Measurements from ENCODE around the gene PLD1. TPM values are rescaled to one million over a fixed set of nuclear protein-coding genes. Genes with fewer than 3 reads are reported as not detected.
"Not testable (repeated sequence)": the region's sequence is repeated elsewhere in the genome, so short reads cannot be mapped to it uniquely, and the experiment has no call there.

The PLD1 gene
- total RNA-seq (2012; rRNA removed): 6.8 and 10.7 TPM in 2 replicates

- no peaks in the 10 kb centered on the region for H3K36me3 ChIP-seq (ENCODE audit: insufficient read depth, low read length)
- peaks cover 48% of the 10 kb centered on the region for H3K4me1 ChIP-seq (ENCODE audit: control insufficient read depth, insufficient read depth, low read length)
- H3K4me2 ChIP-seq (ENCODE audit: low read length): peak within 1 kb of the TSS; percentile 93
- no peaks in the 10 kb centered on the region for H3K27me3 ChIP-seq (ENCODE audit: control insufficient read depth, insufficient read depth, low read length)
- H3K9me3 ChIP-seq (replicated peaks; ENCODE audit: low read length): no peaks in the 10 kb centered on the region
- H3K9ac ChIP-seq (ENCODE audit: low read depth, low read length): peak within 1 kb of the TSS; percentile 82
- peak within 1 kb of the TSS; percentile 81 for H3K4me3 ChIP-seq (ENCODE audit: low read length)
Observed at GRCh38 chr3:171809861-171810628, at the start of gene PLD1. TSS of gene PLD1 (minus strand) at chr3:171810483. CDS start at chr3:171738051, 72,432 bp downstream.

DNA sequence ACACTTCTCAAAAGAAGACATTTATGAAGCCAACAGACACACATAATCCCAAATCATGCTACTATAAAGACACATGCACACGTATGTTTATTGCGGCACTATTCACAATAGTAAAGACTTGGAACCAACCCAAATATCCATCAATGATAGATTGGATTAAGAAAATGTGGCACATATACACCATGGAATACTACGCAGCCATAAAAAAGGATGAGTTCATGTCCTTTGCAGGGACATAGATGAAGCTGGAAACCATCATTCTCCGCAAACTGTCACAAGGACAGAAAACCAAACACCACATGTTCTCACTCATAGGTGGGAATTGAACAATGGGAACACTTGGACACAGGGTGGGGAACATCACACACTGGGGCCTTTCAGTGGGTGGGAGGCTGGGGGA lies 48.5 kb upstream of the PLD1 start:
- H3K9me3 ChIP-seq (replicated peaks; ENCODE audit: low read length); H3K4me3 ChIP-seq (ENCODE audit: low read length); H3K27me3 ChIP-seq (ENCODE audit: control insufficient read depth, insufficient read depth, low read length); H3K4me1 ChIP-seq (ENCODE audit: control insufficient read depth, insufficient read depth, low read length); H3K4me2 ChIP-seq (ENCODE audit: low read length); H3K9ac ChIP-seq (ENCODE audit: low read depth, low read length); H3K36me3 ChIP-seq (ENCODE audit: insufficient read depth, low read length): not testable (repeated sequence)

DNA sequence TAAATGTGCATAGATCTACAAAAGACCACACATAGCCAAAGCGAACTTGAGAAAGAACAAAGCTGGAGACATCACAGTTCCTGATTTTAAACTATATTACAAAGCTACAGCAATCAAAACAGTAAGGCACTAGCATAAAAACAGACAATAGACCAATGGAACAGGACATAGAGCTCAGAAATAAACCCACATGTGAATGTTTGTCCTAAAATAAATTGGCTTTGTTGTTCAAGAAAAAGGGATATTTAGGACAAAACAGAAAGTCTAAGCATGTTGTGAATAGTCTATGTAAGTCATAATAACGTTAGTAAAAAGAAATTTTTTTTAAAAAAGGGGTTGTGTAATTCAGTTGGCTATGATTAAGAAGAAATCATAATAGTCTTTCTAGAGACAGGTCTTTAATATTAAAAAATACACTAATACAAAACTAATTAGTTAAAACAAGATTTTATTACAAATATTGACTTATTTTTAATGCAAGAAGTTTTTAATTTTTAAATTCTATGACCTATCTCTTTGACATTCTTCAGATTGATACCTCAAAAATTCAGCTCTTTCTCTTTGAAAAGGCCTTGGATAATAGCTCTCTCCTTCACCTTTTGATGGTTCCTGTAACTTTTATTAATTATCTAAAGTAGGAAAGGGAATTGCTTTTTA lies 44.5 kb upstream of the PLD1 start:
- Histone ChIP-seq H3K9me3 (replicated peaks; ENCODE audit: low read length) (peaks cover 5% of the 10 kb centered on the region), H3K4me3 (ENCODE audit: low read length) (no peak overlapping the region), H3K4me1 (ENCODE audit: control insufficient read depth, insufficient read depth, low read length) (no peaks in the 10 kb centered on the region), H3K9ac (ENCODE audit: low read depth, low read length) (no peak overlapping the region), H3K27me3 (ENCODE audit: control insufficient read depth, insufficient read depth, low read length) (no peaks in the 10 kb centered on the region), H3K36me3 (ENCODE audit: insufficient read depth, low read length) (no peaks in the 10 kb centered on the region), H3K4me2 (ENCODE audit: low read length) (no peak overlapping the region)

- H3K4me1 ChIP-seq (ENCODE audit: control insufficient read depth, insufficient read depth, low read length): no peaks in the 10 kb centered on the region
- H3K4me2 ChIP-seq (ENCODE audit: low read length): no peak overlapping the region
- H3K4me3 ChIP-seq (ENCODE audit: low read length): no peak overlapping the region
- H3K9me3 ChIP-seq (replicated peaks; ENCODE audit: low read length): peaks cover 5% of the 10 kb centered on the region
- H3K36me3 ChIP-seq (ENCODE audit: insufficient read depth, low read length): no peaks in the 10 kb centered on the region
- H3K27me3 ChIP-seq (ENCODE audit: control insufficient read depth, insufficient read depth, low read length): no peaks in the 10 kb centered on the region
- no peak overlapping the region for H3K9ac ChIP-seq (ENCODE audit: low read depth, low read length)
Observed at GRCh38 chr3:171851660-171852058, 41.4 kb upstream of the PLD1 start.

GRCh38 chr3:171850960-171851659 lies 40.8 kb upstream of the PLD1 start:
- H3K27me3 ChIP-seq (ENCODE audit: control insufficient read depth, insufficient read depth, low read length): no peaks in the 10 kb centered on the region
- H3K4me3 ChIP-seq (ENCODE audit: low read length): no peak overlapping the region
- H3K9ac ChIP-seq (ENCODE audit: low read depth, low read length): no peak overlapping the region
- H3K9me3 ChIP-seq (replicated peaks; ENCODE audit: low read length): peaks cover 5% of the 10 kb centered on the region
- no peak overlapping the region for H3K4me2 ChIP-seq (ENCODE audit: low read length)
- no peaks in the 10 kb centered on the region for H3K4me1 ChIP-seq (ENCODE audit: control insufficient read depth, insufficient read depth, low read length)
- no peaks in the 10 kb centered on the region for H3K36me3 ChIP-seq (ENCODE audit: insufficient read depth, low read length)

DNA sequence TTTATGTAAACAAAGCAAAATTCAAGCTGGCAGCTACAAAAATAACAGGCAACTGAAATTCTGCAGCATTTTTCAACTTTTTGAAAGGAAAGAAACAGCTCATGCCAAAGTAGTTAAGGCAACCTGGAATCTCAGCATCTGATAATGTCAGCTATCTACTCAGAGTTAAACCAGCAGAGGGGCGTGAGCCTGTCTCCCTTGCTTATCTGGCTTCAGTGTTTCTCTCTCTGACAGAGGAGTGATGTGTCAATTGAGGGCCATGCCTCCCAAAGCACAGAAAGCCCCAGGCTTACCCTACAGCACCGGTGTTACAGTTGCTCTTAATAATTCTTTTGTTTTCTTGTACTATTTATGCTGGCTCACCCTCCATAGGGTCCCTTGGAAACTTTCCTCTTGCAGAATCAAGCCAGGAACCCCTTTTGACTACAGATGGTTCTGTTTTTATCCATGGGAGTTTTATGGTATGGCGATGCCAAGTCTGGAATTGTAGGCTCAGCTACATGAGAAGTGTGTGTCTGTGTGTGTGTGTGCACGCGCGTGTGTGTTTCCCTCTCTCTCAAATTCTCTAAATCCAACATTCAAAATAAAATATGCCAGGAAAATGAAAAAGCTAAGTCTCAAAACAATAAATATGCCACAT lies 40.2 kb upstream of the PLD1 start:
- no peak overlapping the region for H3K4me3 ChIP-seq (ENCODE audit: low read length)
- no peak overlapping the region for H3K4me2 ChIP-seq (ENCODE audit: low read length)
- H3K4me1 ChIP-seq (ENCODE audit: control insufficient read depth, insufficient read depth, low read length): no peaks in the 10 kb centered on the region
- H3K27me3 ChIP-seq (ENCODE audit: control insufficient read depth, insufficient read depth, low read length): no peaks in the 10 kb centered on the region
- H3K9me3 ChIP-seq (replicated peaks; ENCODE audit: low read length): peaks cover 5% of the 10 kb centered on the region
- no peaks in the 10 kb centered on the region for H3K36me3 ChIP-seq (ENCODE audit: insufficient read depth, low read length)
- no peak overlapping the region for H3K9ac ChIP-seq (ENCODE audit: low read depth, low read length)

GRCh38 chr3:171849617-171850319 lies 39.5 kb upstream of the PLD1 start:
- Histone ChIP-seq H3K4me2 (ENCODE audit: low read length) (no peak overlapping the region), H3K4me3 (ENCODE audit: low read length) (no peak overlapping the region), H3K36me3 (ENCODE audit: insufficient read depth, low read length) (no peaks in the 10 kb centered on the region), H3K27me3 (ENCODE audit: control insufficient read depth, insufficient read depth, low read length) (no peaks in the 10 kb centered on the region), H3K9me3 (replicated peaks; ENCODE audit: low read length) (peaks cover 5% of the 10 kb centered on the region), H3K9ac (ENCODE audit: low read depth, low read length) (no peak overlapping the region), H3K4me1 (ENCODE audit: control insufficient read depth, insufficient read depth, low read length) (no peaks in the 10 kb centered on the region)

DNA sequence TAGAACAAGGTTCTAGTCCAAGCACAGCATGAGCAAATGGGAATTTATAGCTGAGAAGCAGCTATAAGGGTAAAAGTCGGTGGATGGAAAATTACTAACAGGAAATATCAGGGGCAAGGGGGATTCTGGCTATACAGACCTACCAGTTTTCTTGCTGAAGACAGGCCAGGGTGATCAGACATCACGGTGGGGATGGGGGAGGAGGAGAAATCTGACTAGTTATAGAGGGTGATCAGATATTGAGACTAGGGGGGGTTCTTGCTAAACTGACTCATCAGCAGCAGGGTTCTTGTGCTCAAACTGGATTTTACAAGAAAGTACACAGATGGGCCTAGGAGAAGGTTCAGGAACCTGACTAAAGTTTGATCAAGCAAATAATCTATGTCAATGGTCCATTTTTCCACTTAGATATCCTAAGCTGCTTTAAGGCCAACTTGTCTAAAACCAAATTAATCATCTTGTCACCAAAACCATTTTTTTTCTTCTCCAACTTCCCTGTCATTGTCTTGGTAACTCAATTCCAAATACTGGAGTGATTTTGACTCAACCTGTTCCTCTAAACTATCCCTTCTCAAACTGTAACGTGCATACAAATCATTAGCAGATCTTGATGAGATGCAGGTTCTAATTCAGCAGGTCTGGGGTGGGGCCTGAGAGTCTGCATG lies 37.4 kb upstream of the PLD1 start:
- no peak overlapping the region for H3K9ac ChIP-seq (ENCODE audit: low read depth, low read length)
- H3K9me3 ChIP-seq (replicated peaks; ENCODE audit: low read length): no peaks in the 10 kb centered on the region

DNA sequence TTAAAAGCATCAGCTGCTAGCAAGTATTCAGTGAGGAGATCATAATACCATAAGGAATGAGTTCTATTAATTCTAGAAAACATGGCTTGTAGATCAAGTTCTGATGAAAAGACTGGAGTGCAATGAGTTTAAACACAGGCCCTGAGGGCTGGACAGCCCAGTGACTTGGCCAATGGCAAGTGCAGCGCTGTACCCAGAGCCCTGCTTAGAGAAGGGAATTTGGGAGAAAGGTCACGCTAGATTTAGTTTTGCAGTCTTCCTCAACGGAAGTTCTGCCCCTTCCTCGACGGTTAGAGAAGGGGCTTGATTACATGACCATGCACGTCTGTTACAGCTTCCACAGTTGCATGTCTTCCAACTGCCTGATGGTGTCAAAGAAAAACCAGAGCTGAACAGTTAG lies 36.9 kb upstream of the PLD1 start:
- Histone ChIP-seq H3K27me3 (ENCODE audit: control insufficient read depth, insufficient read depth, low read length) (no peaks in the 10 kb centered on the region), H3K4me3 (ENCODE audit: low read length) (no peak overlapping the region), H3K4me2 (ENCODE audit: low read length) (no peak overlapping the region), H3K9me3 (replicated peaks; ENCODE audit: low read length) (no peaks in the 10 kb centered on the region), H3K36me3 (ENCODE audit: insufficient read depth, low read length) (no peaks in the 10 kb centered on the region), H3K9ac (ENCODE audit: low read depth, low read length) (no peak overlapping the region), H3K4me1 (ENCODE audit: control insufficient read depth, insufficient read depth, low read length) (no peaks in the 10 kb centered on the region)

More for the DNA sequence above, 37.4 kb upstream of the PLD1 start:
- H3K27me3 ChIP-seq (ENCODE audit: control insufficient read depth, insufficient read depth, low read length): no peaks in the 10 kb centered on the region
- H3K4me1 ChIP-seq (ENCODE audit: control insufficient read depth, insufficient read depth, low read length): no peaks in the 10 kb centered on the region
- H3K36me3 ChIP-seq (ENCODE audit: insufficient read depth, low read length): no peaks in the 10 kb centered on the region
- H3K4me3 ChIP-seq (ENCODE audit: low read length): no peak overlapping the region
- H3K4me2 ChIP-seq (ENCODE audit: low read length): no peak overlapping the region

DNA sequence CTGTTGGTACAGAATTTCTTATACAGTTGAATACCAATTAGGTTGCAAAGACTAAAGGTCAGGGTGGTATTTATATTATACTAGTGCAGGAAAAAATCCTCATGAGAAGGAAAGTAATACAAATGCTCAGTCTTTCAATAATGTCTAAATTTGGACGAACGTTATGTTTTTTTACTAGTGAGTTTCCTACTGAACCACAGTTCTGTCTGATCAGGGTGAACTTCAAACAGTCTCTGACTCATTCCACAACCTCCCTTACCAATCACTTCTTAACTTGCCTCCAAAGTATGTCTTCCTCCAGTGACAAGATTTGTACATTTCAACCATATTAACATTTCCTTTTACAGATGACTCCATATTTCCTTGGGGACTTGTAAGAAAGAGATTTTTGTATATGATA lies 36.3 kb upstream of the PLD1 start:
- Histone ChIP-seq H3K9ac (ENCODE audit: low read depth, low read length) (no peak overlapping the region), H3K9me3 (replicated peaks; ENCODE audit: low read length) (no peaks in the 10 kb centered on the region), H3K27me3 (ENCODE audit: control insufficient read depth, insufficient read depth, low read length) (no peaks in the 10 kb centered on the region), H3K4me3 (ENCODE audit: low read length) (no peak overlapping the region), H3K4me1 (ENCODE audit: control insufficient read depth, insufficient read depth, low read length) (no peaks in the 10 kb centered on the region), H3K36me3 (ENCODE audit: insufficient read depth, low read length) (no peaks in the 10 kb centered on the region), H3K4me2 (ENCODE audit: low read length) (no peak overlapping the region)
